ENCODE data around the gene PDGFA.

The PDGFA gene

DNA sequence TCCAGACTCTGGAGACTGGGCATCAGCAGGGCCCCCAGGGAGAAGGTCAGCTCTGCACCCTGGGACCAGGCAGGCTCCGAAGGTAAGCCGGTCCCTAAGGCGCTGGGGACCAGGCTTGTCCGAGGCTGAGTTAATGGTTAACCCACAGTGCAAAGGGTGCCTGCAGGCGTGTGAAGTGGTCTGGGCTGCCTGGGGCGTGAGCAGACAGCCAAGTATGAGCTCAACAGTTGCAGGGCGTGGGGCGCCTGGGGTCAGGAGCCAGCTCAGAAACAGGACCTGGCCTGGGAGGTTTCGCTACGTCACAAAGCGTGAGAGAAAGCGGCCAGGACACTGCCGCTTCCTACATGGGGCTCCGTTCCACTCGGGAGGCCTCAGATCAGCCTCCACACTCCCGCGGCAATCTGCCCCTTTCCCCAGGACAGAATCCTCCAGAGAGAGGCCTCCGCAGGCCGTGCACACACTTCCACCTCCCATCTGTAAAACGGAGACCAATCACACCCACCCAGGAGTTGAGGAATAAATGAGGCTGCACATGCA is 16.0 kb downstream of the PDGFA start:
- DNase-seq (ENCODE audit: low read depth), result no peak

DNA sequence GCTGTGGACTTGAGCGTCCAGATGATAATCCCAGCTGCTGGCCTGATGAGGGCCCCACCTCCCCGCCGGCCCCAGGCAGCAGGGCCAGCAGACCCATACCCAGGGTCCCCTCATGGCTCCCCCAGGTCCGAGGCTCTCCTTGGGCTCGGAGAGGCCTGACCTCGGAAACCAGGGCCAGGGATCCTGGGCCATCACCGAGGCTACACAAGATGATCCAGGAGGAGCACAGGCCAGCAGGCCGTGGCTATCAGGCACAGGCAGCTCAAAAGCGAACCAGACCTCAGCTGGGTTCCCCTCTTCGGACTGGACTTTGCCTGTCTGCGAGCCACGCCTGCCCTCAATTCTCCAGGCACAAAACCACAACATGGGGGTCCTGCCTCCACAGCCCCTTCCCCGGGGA is 17.4 kb downstream of the PDGFA start:
- DNase-seq (ENCODE audit: low read depth), result no peak

DNA sequence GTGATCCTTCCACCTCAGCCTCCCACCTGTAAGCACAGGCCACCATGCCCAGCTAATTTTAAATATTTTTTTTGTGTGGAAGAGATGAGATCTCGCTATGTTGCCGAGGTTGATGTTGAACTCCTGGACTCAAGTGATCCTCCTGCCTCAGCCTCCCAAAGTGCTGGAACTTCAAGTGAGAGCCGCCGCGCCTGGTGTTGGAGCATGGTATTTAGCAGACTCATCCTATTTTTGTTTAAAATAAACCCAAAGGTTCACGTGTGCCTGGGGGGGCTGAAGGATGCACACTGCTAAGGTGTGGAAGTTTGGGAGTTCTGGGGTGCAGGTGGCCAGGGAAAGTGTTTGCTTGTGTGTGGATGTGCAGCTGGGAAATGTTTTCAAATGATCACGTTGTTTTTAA is 18.1 kb downstream of the PDGFA start:
- DNase-seq (ENCODE audit: low read depth), result no peak

DNA sequence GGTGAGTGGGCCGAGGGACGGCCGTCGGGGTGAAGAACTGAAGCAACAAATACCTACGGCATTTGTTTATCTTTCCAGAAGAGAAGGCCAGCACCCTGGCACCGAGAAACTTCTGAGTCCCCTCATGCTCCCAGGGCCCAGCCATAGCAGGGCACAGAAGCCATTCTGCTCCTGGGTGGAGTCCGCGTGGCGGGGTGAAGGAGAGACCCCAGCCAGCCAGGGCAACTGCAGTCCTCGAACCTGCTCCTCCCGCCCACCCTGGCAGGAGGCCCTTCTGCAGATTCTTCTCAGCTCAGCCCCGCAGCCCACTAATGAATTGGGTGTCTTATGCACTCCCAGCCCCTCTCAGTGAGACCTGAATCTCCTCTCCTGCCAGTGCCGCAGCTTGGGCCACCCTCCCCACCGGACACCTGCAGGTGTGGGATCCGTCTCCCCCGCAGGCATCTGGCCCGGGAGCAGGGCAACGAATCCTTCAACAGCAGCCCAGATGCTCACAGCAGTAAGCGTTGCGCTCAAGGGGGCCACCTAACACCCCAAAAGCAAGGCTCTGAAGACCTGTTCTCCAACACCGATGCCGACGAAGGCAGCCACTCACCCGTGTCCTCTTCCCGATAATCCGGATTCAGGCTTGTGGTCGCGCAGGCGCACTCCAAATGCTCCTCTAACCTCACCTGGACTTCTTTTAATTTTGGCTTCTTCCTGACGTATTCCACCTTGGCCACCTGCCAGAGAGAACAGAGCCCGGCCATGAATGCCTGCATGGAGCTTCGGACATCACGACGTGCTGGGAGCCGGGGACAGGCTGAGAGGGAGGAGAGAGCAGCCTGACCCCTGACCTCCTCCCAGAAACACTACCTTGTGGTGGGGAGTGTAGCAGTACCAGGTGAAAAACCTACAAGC is 18.9 kb downstream of the PDGFA start:
- no peak for DNase-seq (ENCODE audit: low read depth)

- no peak for DNase-seq (ENCODE audit: low read depth)
These were observed 19.7 kb downstream of the PDGFA start for GRCh38 chr7:499853-500485.

GRCh38 chr7:498678-499641 is 20.7 kb downstream of the PDGFA start:
- no peak for DNase-seq (ENCODE audit: low read depth)

DNA sequence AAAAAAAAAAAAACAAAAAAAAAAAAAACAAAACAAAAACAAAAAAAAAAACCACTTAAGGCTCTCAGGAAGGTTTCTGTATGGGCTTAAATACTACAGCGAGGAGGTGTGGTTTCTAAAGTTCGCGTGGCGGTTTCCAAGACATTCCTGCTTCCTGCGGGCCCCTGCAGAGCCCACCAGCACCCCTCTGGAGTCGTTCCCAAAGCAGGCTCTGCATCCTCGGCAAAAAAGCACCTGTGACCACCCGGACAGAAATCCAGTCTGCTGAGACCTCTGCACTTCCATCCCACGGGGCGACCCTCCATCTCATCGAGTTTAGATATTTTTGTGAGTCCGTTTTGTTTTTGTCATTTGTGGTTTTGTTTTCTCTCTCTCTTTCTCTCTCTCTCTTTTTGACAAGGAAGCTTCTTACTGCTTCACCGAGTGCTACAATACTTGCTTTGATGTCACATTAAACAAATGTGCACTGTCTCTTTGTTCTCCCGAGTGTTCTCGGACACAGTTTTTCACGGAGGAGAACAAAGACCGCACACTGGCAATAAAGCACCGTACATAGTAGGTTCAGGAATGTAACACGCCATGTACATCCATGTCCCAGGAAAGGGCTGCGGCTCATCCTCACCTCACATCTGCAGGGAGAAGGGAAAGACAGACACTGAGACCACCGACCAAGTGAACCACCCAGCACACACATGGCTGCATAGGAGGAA is 21.5 kb downstream of the PDGFA start:
- no peak for DNase-seq (ENCODE audit: low read depth)

DNA sequence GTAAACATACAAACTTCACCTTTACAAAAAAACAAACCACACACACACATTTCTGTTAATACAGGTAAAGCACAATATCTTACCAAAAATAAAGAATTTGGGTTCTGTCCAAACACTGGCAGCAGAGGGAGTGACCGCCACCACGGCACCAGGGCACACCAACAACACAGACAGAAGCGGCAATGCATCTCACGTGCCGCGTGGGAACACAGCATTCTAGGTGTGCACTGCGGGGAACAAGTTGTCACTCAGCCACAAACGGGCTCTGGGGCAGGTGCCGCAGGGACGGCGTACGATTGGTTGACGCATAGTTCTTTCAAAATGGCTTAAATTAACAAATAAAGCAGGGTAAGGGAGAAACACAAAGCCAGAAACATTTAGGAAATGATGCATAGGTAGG is 22.3 kb downstream of the PDGFA start:
- no peak for DNase-seq (ENCODE audit: low read depth)

GRCh38 chr7:496528-497295 is 22.9 kb downstream of the PDGFA start:
- DNase-seq (ENCODE audit: low read depth), result no peak

DNA sequence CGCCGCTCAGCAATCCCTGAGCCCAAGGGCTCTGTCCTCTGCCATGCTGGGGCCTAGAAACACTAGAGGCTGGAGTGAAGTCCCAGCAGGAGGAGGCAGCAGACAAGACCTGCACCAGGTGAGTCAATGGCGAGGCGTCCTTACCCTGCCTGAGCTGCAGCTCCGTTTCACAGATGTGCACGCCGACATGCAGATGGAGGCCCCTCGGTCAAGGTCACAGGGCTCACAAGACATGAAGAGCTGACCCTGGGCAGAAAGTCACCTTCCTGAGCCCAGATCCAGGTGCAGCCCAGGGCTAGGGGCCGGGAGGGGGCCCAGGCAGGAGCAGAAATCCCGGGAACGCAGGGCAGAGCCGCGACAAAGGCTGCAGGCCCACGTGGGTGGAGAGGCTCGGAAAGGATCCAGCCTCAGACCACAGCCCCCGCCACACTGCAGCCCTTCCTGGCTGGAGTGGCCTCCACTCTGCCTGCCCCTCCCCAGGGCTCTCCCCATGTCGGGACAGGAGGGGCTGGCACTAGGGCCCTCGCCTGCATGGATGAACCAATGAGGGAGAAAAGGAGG is 23.8 kb downstream of the PDGFA start:
- DNase-seq (ENCODE audit: low read depth), result no peak

DNA sequence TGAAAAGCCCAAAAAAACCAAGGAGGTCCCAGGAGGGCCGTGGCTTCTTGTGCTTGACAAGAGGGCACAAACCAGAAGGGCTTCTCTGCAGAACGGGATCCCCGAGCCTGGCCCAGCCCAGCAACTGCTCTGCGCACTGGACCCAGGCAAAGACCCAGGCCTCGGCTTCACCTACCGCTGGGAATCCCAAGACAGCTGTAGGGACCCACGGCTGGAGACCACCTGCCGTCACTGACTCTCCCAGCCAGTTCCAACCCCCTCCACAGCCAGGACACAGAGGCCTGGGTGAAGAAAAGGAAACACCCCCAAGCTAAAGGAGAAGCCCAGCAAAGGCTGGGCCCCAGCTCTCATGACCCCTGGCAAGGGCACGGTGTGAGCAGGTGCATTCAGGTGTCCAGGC is 24.3 kb downstream of the PDGFA start:
- DNase-seq (ENCODE audit: low read depth), result no peak

GRCh38 chr7:494906-495305 is 24.7 kb downstream of the PDGFA start:
- no peak for DNase-seq (ENCODE audit: low read depth)

GRCh38 chr7:494259-494687 is 25.4 kb downstream of the PDGFA start:
- no peak for DNase-seq (ENCODE audit: low read depth)

DNA sequence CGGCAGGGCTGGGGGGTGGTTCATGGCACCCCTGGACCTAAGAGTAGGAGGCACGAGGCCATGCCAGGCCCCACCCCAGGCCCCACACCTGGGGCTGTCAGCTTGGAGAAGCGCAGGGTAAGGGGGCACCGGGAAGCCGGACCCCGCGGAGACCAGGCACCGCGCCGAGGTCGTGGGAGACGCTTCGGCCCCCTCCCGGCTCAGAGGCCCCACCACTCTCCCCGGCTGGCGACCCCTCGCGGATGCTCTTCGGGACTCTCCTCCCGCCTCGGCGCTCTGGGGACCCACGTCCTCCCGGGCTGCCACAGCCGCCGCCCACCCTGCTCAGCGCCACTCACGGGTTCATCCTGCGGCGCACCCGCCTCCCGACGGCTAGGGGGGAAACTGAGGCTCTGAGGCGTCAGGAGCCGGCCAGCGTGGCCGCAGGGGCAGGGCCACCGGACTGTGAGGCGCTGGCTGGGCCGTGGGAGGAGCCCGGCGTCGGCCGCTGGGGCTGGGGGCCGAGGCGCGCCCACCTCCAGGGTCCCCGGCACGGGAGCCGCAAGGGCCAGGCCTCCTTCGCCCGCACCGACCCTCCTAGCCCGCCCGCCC is 25.9 kb downstream of the PDGFA start:
- DNase-seq (ENCODE audit: low read depth), result no peak

DNA sequence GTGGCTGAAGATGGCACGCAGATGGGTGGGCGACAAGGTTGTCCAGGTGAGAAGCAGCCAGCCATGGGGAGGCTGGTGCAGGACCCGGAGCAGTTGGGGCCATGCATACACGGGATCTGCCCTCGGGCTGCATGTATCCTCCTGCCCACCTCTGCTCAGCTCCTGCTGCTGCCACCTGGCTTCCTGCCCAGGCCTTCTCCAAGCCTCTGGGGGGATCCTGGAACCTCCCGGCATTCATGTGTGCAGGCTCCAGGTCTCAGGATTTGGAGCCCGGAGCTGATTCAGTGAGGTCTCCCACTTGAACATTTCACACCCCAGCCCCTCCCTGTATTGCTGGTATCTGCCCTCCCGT is 27.0 kb downstream of the PDGFA start:
- no peak for DNase-seq (ENCODE audit: low read depth)

DNA sequence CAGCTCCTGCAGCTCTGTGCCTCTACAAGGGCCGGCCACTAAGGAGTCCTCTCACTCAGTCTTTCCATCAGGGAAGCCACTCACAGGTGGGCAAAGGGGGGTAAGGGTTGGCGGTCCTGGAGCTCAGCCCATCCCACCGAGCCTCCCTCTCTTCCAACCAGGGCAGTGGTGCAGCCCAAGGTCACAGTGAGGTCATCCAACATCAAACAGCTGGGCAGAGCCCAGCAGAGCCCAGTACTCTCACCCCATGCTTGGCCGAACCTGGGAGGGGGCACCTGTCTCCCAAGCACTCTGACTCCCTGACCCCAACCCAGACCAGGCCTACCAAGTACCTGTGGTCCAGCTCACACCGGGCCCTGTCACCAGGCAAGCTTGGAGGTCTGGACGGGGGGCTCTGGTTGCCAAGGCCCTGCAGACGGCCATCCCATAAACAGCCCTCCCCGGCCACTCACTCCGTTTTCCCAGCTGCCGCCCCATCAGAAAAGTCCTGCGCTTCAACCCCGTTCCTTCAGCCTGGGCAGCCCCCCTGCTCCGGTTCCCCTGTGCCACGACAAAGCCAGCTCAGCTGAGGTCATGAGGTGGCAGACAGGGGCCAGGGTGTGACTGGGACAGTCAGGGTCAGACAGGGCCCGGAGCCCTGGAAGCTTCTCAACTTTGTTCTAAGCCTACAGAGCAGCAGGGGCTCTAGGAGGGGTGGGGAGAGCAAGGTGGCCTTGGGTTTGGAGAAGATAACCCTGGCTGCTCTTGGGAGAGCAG is 27.5 kb downstream of the PDGFA start:
- no peak for DNase-seq (ENCODE audit: low read depth)

- no peak for DNase-seq (ENCODE audit: low read depth)
These were observed 28.2 kb downstream of the PDGFA start for GRCh38 chr7:491292-491957.

- no peak for DNase-seq (ENCODE audit: low read depth)
These were observed 29.0 kb downstream of the PDGFA start for GRCh38 chr7:490461-491291.
